SHP77 (cell line): ENCODE results near the gene SLC6A11.

Experiments
- DNase-seq, 2 experiments: peaks; one replicate each; lab custom pipeline; 2025; lab: John Stamatoyannopoulos, UW

Gene SLC6A11

DNA sequence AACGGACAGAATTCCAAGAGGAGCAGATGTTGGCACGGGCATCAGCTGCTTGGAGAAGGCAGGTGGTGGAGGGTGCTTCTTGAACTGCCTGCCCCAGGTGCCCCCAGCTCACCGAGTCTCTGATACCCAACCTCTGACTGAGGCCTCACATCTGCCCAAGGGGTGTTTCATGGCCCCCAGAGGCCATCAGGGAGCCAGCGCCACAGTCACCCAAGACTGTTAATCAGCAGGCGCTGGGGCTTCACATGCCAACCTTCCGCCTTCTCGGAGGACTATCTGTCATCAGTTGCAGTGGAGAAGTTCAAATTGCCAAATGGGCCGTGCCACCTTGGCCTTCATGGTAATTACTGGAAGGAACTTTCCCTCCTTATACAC lies 114.6 kb downstream of the SLC6A11 start:
- no peak for DNase-seq

DNA sequence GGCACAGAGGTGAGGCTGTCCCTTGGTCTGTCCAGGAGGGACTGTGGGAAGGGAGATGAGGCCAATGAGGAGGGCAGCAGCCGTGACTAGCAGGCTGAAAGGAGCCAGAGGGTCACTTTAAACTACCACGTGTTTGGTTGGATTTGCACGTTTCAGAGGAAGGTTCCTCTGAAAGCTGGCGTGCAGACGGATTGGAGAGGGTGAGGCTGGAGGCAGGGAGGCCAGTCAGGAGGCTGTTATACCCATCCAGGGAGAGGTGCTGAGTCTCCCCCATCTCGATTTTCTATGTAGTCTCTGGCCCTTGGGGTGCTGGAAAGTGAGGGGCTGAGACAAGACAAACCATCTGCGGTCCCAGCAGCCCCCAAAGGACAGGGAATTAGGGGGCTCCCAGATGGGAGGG lies 116.6 kb downstream of the SLC6A11 start:
- DNase-seq = no peak

DNA sequence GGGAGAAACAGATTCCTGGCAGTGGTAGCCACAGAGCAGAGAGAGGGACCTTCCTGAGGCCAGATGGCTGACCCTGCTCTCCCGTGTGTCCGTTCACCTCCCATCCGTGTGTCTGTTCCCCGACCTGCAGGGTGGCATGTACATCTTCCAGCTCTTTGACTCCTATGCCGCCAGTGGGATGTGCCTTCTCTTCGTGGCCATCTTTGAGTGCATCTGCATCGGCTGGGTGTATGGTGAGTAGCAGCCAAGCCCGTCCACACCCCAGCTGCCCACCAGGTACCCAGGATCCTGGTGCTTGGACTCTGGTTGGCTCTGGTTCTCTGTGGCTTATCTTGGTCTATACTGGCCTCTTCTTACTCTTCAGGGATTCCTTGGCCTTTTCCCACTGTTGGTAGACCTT lies 117.0 kb downstream of the SLC6A11 start:
- DNase-seq = no peak

DNA sequence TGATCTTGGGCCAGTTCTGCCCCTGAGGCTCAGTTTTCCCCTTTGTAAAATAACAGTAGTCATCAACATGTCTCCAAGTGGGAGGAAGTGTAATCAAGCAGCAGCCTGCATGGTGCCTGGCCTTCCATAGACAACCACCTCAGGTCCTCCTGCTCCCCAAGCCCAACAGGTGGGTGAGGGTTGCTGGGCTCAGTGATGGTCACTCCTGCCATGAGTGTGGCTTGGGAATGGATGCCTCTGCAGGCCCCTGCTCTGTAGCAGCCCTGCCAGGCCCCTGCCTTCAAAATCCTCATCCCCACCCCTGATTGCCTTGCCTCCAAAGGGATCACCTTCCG lies 117.4 kb downstream of the SLC6A11 start:
- no peak for DNase-seq

DNA sequence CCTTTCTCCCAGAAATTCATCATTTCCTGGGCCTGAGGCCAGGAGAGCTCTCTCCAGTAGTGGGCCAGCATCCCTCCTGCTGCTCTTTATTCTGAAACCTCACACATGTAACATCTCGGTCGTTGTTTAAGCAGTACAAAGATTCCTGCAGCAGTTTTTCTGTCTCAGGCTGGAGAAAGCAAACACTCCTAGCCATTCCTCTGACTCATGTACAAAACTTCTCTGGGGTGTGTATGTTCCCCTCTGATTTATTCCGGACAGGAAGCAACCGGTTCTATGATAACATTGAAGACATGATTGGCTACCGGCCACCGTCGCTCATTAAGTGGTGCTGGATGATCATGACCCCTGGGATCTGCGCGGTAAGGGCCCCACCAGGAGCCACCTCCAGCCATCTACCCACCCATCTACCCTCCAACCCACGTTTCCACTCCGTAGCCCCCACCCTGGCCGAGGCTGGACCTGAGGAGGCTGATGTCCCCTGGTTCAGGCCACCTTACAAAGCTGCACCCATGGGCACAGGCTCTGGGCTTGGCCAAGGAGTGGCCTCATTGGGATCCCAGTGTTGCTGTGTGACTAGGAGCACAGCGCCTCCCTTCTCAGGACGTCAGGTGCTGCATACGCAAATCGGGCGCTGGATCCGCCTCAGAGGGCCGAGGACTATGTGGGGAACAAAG lies 117.9 kb downstream of the SLC6A11 start:
- no peak for DNase-seq

DNA sequence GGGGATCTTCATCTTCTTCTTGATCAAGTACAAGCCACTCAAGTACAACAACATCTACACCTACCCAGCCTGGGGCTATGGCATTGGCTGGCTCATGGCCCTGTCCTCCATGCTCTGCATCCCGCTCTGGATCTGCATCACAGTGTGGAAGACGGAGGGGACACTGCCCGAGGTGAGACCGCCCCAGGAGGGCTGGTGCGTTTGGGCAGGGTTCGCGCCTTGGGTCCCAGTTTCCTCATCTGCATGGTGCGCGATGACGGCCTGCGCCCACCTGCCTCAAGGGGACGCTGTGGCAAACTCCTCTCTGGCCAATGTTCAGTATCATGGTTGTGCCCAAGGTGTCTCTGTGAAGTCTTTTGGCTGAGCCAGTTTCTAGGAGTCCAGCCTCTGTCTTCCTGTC lies 119.0 kb downstream of the SLC6A11 start:
- no peak for DNase-seq

DNA sequence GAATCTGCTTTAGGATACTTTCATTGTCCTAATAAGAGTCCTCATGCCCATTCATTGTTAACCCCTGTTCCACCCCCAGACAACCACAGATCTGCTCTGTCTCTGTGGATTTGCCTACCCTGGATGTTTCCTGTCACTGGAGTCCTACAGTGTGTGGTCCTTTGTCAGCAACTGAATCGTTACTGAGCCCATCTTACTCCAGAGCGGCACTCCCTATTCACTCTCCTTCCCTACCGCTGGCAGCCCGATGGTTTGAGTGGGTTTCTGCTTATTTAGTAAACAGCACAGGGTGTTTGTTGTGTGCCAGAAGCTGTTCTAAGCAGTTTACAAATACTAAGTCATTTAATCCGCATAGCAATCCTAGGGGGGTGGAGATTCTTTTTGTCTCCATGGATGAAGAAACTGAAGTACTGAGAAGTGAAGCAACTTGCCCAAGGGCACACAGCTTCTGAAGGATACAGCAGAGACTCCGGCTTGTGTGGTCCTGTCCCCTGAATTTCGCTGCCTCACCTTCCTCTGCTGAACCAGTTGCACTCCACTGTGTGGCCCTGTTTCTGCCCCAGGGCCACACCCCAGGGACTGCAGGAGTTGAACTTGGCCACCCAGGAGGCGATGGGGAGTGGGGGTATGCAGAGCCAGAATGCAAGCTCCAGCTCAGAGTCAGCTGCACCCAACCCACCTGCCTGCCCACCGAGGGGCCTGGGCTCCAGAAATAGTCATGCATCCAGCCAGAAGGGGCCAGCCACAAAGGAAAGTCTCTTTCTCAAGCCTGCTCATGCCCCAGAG lies 120.0 kb downstream of the SLC6A11 start:
- no peak for DNase-seq

DNA sequence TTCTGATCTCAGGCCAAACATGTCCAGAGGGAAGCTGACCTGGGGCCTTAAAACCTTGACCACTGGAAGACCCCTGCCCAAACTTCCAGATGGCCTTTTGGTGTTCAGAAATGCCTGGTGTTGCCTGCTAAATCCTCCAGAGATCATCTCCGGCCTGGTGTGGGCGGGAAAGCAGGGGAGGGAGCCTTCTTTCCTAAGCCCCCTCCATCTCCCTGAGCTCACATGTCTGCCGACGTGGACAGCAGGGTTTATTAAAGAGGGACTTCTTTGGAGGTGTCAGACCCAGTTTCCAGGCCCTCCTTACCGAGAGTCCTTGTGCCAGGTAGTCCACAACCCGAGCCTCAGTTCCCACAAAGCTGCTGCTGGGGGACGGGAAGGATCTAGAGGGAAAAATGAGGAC lies 120.7 kb downstream of the SLC6A11 start:
- no peak for DNase-seq

DNA sequence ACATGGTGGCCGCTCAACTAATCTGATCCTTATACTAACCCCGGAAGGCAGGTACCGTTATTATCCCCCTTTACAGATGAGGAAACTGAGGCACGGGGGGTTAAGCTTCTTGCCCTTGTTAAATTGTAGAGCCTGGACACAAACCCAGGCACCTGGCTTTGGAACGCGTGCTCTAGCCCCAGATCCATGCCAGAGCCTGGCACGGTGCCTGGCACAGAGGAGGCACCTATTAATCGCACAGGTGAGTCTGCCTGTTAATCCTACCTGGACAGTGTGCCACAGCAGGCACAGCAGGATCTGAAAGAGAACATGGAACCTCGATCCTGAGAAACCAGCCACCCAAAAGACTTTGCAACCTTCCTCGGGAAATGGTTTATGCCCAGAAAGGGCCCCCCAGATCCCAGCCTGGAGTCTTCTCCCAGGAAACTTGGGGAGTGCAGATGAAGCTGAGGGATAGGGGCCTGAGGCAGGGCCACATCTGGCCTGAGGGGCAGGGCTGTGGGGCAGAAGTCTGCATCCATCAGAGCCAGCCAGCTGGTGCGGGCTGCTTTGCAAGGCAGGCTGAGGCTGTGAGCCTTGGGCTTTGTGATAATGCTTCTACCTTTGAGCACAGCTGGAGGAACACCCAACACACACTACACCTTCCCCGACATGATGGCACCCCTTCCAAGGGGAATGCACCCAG lies 121.3 kb downstream of the SLC6A11 start:
- no peak for DNase-seq

DNA sequence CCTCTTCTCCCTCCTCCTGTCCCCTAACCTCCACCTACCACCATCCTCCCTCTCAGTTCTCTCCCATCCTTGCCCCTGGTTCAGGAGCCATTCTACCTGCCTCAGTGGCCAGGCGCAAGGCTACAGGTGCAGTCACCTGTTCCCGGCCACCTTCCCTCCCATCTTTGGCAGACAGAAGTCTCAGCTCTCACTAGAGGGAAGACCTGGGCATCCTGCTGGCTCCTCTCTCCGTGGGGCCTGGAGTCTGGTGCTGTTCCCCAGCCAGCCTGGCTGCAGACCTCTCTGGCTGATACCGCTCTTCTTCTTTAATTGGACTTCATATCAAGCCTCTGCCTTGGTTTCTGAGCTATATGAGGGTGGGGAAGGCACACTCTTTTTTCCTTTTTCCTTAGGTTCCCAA lies 123.5 kb downstream of the SLC6A11 start:
- DNase-seq = no peak

DNA sequence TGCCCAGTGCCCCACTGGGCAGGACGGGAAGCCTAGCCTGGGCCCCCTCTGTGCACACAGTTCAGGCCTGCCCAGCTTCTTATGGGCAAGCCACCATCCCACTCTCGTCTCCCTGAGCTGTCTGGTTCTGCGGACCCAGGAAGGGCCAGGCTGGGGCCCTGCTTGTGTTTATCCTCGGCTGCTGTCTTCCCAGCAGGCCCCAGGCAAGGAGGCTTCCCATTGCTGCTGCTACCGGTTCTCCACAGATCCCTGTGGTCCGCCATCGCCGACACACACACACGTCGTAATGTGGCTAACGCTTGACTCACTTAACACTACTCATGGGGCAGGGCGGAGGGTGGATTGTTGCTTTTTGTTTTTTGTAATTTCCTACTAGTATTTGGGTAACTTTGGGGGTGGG lies 124.1 kb downstream of the SLC6A11 start:
- DNase-seq = no peak

DNA sequence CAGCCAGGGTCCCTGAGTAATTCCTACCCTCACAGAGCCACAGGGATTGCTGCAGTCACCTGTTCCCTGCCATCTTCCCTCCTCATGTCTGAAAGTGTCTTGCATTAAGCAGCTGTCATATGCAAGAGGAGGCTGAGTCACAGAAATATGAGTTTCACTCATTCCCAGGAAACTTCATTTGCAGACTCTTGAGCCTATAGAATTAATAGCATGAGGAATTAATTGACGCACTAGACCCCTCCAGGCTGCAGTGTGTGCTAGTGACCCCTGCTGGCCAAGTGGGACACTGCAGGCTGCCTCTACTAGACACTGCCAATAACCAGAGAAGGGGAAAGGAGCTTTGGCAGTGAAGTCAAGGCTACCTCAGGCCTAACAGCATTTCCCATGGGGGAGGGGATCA lies 125.9 kb downstream of the SLC6A11 start:
- DNase-seq = no peak

DNA sequence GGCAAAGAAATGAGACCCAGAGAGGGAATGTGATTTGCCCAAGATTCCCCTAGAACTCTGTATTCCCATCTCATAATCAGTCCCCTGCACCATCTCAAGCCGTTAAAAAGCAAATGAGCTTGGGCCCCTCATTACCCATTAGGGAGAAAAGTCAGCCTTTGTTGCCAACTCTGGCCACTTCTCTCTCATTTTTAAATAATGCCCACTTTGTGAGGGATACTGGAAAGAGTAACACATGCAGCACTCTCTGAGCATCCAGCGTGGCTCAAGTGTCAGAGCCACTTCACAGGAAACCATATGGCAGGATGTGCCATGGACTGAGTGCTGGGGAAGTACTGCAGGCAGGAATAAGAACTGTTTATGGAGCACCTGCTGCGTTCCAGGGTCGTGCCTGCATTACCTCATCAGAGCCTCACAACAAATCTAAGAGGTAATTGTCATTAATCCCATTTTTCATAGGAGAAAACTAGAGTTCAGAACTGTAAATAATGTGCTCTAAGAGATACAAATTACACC lies 126.7 kb downstream of the SLC6A11 start:
- DNase-seq = no peak

DNA sequence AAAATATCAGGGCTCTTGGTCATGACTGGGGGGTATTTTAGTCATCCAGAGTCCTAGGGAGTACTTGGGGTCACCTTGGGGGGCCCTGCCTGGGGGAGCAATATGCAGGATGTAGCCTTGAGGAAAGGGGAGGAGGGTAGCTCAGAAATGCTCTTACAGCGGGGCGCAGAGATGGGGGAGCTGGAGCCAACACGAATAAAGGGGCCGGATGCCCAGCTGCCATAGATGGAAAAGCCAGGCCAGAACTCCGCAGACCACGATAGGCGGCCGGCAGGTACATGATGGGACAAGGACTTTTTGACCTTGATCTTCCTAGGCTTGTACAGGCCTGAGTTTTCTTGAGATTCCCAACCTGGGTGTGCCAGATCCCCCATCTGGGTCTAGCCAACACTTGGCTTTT lies 128.8 kb downstream of the SLC6A11 start:
- DNase-seq = no peak

DNA sequence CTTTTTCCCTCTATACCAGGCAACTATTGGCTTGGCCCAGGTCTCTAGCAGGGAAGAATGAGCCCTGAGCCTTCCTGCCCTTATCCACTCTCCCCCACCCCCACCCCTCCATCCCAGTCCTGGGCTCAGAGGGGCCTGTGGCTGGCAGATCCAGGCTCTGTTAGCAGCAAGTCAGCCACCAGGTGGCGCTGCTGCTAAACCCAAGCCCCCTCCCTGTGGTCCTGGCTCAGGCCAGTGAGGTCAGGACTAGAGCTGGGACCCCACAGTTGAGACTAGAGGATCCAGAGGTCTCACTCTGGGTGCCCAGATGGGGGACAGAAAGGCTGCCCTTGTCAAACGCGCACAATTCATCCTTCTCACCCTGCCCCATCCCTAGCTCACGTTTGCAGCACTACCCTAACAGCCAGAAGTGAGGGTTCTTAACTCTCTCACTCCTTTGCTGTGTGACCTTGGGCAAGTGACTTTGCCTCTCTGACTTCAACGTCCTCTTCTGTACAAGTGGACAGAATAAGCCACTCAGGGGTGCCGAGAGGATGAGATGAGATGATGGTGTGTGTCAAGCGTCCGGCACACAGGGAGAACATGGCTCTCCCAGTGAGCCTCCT lies 129.8 kb downstream of the SLC6A11 start:
- DNase-seq = peak; percentile 17 to 68

DNA sequence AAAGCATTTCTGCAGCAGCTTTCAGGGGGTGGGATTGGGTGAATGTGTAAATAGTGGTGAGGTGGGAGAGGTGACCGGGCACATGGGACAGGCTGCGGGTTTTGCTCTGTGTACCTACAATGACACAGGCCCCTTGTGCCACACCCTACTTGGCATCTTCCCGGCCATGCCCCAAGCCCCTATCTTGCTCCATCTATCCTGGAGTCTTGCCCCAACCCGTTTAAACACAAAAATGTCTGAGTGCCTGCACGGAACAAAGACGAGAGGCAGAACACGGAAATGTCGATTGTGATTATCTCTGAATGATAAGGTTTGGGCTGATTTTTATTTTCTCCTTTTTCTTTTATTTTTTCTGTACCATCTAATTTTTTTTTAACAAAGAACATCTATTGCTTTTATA lies 130.5 kb downstream of the SLC6A11 start:
- DNase-seq = no peak

DNA sequence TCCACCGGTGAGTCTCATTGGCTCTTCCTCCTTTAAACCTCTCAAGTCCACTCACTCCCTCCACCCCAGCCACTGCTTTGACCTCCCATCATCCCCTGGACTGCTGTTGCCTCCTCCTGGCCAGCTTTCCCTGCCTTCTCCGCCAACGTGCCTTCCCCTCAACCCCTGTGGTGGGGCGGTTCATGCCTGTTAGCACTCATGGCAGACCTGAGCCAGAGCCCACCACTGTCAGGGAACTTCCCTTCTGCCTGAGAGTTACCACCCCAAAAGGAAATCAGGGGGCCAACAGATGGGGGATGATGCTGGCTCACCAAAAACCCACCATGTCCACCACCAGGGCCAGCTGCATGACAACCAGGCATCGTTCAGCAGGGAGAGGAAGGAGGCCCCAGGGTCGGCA lies 132.3 kb downstream of the SLC6A11 start:
- no peak for DNase-seq

DNA sequence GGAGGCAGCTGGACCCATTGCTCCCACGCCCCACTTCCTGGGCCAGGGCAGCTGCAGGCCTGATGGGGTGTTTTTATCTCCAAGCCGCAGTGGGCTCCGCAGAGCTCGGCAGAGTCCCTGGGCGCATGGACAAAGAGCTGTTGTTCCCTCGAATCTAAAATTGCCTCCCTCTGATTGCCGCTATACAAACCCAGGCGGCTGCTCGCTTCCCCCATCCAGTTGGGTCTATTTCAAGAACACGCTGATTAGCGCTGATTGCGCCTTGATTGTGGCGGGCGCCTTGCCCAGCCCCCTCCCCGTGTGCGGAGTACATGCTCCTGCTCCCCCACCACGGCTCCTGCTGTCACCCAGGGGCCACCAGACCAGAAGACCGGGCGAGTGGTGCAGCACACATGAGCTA lies 133.2 kb downstream of the SLC6A11 start:
- DNase-seq = no peak

DNA sequence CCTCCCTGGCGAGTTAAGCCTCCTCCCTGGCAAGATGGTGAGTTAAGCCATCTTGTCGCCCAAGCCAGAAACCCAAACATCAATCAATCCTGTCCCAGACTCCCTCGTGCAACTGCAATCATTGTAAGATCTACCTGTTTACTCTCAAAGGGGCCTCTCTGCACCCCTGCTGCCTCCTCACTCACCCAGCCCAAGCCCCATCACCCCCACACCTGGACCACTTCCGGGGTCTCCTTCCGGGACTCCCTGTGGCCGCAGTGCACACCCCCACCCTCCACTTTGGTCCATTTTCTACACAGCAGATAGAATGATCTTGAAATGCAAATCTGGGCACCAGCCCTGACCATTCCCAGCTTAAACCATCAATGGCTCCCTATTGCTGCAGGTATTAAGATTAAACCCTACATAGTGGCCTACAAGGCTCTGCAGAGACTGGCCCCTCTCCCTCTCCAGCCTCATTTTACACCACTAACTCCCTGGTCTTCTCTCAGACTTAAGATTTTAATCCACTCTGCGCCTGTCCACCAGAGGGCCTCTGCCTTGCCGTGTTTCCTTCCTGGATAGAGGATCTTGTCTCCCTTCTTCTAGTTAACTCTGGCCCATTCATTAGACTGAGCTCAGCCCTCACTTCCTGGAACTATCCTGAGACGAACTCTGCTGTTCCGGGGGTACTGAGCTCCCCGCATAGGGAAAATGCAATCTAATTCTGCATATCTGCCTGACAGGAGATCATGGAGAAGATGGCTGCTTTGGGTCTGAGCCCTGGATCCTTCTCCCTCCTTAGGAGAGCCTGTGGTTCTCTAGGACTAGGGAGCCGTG lies 134.7 kb downstream of the SLC6A11 start:
- peak in 1 of 2 experiments; percentile 26 for DNase-seq

DNA sequence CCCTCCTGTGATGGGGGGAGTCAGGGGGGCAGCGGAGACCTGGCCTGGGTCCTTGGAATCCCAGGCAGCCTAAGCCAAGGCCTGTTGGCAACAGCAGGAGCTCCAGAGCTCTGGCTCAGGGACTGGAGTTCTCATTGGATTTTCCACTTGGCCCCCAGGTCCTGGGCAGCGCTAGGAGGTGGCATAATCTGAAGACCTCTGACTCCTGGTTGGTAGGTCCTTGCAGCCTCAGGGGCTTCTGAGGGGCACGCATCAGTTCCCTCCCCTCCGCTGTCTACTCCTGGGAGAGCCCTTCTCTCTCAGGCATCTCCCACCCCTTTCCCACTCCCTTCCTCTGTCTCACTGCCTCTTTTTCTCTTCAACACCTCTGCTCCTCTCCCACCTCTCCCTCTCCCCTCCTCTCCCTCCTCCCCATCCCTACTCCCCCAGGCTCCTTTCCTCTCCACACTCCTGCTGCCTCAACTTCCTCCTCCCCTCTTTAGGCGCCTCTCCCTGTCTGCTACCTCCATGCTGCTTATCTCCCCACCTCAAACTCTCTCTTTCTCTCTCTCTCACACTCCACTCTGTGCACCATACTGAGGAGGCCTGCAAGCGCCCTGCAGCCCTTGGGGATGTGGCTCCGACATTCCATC lies 135.4 kb downstream of the SLC6A11 start:
- no peak for DNase-seq

DNA sequence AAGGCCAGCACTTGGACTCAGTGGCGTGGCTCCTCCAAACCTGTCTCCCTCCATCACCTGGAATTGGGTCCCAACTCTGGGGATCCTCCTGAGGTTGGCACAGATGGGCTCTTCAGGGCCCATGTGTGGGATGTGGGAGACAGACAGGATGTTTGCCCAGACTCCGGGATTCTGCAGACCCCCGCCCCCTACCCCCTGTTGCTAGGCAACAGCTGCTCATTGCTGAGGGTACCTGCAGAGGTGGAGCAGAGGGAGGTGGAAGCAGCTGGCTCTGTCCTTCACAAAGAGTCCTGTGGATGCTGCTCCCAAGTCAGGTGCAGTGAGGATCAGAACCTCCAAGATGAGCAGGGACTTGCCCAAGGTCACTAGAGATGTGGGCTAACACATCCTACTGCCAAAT lies 136.5 kb downstream of the SLC6A11 start:
- DNase-seq = no peak
